RWPE2 (cell line): Measurements from ENCODE around the gene DNA2.

Source experiments
- ATAC-seq: fragments of 200-7000 bp; cut with Tn5 transposase; 3 replicates; pipeline ENCODE4 v1.9.1; 2021; ENCODE audit warnings: low read depth
- DNase-seq: peaks from one replicate; pipeline ENCODE4 v3.0.0-alpha.2; 2020; ENCODE audit warnings: low spot score
- H3K27ac ChIP-seq: fragments of 450-650 bp; 2 replicates; pipeline ENCODE4 v1.5.1; 2017; ENCODE audit warnings: mild to moderate bottlenecking; ENCODE audit not compliant: poor library complexity, severe bottlenecking
- H3K27me3 ChIP-seq: fragments of 250-450 bp; sonication (Bioruptor Pico); 2 replicates; pipeline ENCODE4 v1.5.1; 2021; ENCODE audit warnings: mild to moderate bottlenecking, moderate library complexity; ENCODE audit not compliant: insufficient read depth, poor library complexity, severe bottlenecking
- H3K36me3 ChIP-seq: fragments of 250-450 bp; sonication (Bioruptor Pico); 2 replicates; pipeline ENCODE4 v1.5.1; 2020; ENCODE audit warnings: low read depth, mild to moderate bottlenecking, moderate library complexity
- H3K4me1 ChIP-seq: fragments of 250-450 bp; sonication (Bioruptor Pico); 2 replicates; pipeline ENCODE4 v1.5.1; 2021; ENCODE audit warnings: mild to moderate bottlenecking, moderate library complexity; ENCODE audit not compliant: insufficient read depth, poor library complexity, severe bottlenecking
- H3K4me3 ChIP-seq: fragments of 250-450 bp; sonication (Bioruptor Pico); 2 replicates; pipeline ENCODE4 v1.5.1; 2021; ENCODE audit warnings: mild to moderate bottlenecking, moderate library complexity; ENCODE audit not compliant: severe bottlenecking
- H3K9me3 ChIP-seq: fragments of 250-450 bp; sonication (Bioruptor Pico); 2 replicates; pipeline ENCODE4 v1.5.1; 2021; ENCODE audit warnings: mild to moderate bottlenecking, moderate library complexity; ENCODE audit not compliant: severe bottlenecking
- TF ChIP-seq, protein P1 (sequence below): fragments of 450-650 bp; IDR thresholded peaks from one replicate; pipeline ENCODE4 v1.5.1; 2017; ENCODE audit warnings: mild to moderate bottlenecking, moderate library complexity; ENCODE audit not compliant: poor library complexity, severe bottlenecking

DNA2 gene

DNA sequence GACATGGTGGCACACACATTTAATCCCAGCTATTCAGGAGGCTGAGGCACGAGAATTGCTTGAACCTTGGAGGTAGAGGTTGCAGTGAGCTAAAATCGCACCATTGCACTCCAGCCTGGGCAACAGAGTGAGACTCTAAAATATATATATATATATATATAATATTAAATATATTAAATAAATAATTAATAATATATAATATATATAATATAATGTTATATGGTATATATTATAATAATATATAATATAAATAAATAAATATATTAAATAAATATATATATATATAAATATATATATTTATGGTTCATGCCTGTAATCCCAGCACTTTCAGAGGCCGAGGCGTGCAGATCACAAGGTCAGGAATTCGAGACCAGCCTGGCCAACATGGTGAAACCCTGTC lies 105.2 kb downstream of the DNA2 start:
- ATAC-seq (no peak), DNase-seq (no peak)
- Histone ChIP-seq H3K36me3 (peaks cover 49% of the 10 kb centered on the region), H3K4me3 (no peak overlapping the region), H3K9me3 (peaks cover under 1% of the 10 kb centered on the region), H3K27me3 (no peaks in the 10 kb centered on the region), H3K27ac (no peak overlapping the region), H3K4me1 (no peaks in the 10 kb centered on the region)
- TF ChIP-seq, protein P1, sequence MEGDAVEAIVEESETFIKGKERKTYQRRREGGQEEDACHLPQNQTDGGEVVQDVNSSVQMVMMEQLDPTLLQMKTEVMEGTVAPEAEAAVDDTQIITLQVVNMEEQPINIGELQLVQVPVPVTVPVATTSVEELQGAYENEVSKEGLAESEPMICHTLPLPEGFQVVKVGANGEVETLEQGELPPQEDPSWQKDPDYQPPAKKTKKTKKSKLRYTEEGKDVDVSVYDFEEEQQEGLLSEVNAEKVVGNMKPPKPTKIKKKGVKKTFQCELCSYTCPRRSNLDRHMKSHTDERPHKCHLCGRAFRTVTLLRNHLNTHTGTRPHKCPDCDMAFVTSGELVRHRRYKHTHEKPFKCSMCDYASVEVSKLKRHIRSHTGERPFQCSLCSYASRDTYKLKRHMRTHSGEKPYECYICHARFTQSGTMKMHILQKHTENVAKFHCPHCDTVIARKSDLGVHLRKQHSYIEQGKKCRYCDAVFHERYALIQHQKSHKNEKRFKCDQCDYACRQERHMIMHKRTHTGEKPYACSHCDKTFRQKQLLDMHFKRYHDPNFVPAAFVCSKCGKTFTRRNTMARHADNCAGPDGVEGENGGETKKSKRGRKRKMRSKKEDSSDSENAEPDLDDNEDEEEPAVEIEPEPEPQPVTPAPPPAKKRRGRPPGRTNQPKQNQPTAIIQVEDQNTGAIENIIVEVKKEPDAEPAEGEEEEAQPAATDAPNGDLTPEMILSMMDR = no peak

DNA sequence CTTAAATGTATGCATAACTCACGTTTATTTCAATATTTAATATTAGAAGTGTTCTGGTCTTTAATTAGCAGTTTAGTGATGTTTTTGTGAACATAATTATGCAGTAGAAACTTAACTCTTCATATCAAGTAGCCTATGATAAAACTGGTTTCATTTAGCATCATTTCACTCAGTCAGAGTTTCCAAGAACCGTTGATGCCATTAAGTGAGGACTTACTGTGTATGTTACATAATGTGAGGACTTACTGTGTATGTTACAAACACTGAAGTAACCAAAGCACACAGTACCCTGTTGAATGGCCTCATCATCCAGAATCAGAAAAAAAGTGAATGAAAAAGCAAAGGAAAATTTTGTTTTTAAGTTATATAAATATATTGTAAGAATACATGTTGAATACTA lies 106.2 kb downstream of the DNA2 start:
- H3K36me3 ChIP-seq = peaks cover 54% of the 10 kb centered on the region

DNA sequence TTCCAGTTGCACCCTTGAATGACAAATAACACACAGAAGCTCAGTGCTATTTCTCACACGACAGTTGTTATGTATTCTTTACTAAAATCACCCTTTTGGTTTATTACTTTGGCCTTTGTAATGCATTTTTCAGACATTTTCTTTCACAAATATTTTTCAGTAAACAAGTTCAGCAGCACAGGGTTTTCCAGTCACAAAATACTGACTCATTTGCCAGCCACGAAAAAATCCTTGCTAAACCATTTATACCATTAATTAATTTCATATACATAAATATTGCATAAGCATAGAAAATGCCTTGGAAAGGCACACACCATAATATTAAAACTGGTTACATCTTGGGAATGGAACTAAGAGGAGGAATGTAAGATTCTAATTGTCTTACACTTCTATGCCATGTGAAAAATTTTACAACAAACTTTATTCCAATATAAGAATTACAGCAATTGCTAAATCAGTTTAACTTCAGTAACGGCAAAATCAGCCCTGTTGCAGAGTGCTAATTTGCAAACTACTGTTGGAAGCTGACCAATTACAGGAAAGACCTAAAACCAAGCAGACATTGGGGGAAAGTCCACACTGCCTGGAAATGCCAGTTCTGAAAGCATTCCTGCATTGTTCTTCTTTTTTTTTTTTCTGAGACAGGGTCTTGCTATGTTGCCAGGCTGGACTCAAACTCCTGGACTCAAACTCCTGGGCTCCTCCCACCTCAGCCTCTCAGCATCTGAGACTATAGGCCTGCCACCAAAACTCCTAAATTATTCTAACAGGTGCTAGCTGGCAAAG lies 107.5 kb downstream of the DNA2 start:
- ATAC-seq = no peak
- Histone ChIP-seq H3K36me3 (peaks cover 56% of the 10 kb centered on the region), H3K9me3 (no peaks in the 10 kb centered on the region), H3K4me3 (no peak overlapping the region), H3K4me1 (no peaks in the 10 kb centered on the region), H3K27ac (no peak overlapping the region), H3K27me3 (no peaks in the 10 kb centered on the region)
- TF ChIP-seq, protein P1 = no peak
- DNase-seq = no peak

More for the DNA sequence above, 106.2 kb downstream of the DNA2 start:
- TF ChIP-seq, protein P1 = no peak
- H3K9me3 ChIP-seq = no peaks in the 10 kb centered on the region
- ATAC-seq (no peak), DNase-seq (no peak)
- no peaks in the 10 kb centered on the region for H3K4me1 ChIP-seq
- H3K4me3 ChIP-seq = no peak overlapping the region
- no peak overlapping the region for H3K27ac ChIP-seq
- no peaks in the 10 kb centered on the region for H3K27me3 ChIP-seq
